Astrocyte of the spinal cord (primary cell): ENCODE data around the gene FAM76B.
A peak's percentile ranks its signal among the peaks of the same experiment; 100 is the strongest.

Source experiments
- DNase-seq: peaks from one replicate; pipeline ENCODE4 v3.0.0; 2011; ENCODE audit warnings: low read depth, low spot score
- H3K4me3 ChIP-seq: 2 replicates; pipeline ENCODE4 v1.5.1; 2011; ENCODE audit warnings: low read depth, mild to moderate bottlenecking, low read length, moderate library complexity
- in situ Hi-C: cut with HindIII; loops from 2 replicates; pipeline ENCODE4 v1.10.0; 2017; ENCODE audit warnings: low sequenced_read_pairs
- TF ChIP-seq, protein P1 (sequence below): IDR thresholded peaks from 2 replicates; pipeline ENCODE4 v1.5.1; 2012; ENCODE audit warnings: low read depth, mild to moderate bottlenecking, low read length, inconsistent platforms

FAM76B gene

DNA sequence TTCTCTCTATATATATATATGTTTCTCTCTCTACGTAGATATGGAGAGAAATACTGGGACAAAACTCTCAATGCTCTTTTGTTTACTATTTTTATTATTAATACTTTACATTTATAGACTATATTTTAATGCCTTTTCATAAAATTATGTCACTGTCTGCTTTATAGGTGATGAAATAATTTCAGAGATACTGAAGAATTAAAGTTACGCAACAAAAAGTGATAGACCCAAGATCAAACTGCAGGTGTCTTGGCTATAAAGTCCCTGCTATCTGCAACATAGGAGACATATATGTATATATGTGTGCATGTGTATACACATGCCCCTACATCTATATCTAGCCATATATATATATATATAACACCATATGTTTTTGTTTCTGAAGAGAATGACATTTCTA lies 60.8 kb downstream of the FAM76B start:
- in situ Hi-C loops = no loop called here
- no peak overlapping the region for H3K4me3 ChIP-seq
- TF ChIP-seq, protein P1, sequence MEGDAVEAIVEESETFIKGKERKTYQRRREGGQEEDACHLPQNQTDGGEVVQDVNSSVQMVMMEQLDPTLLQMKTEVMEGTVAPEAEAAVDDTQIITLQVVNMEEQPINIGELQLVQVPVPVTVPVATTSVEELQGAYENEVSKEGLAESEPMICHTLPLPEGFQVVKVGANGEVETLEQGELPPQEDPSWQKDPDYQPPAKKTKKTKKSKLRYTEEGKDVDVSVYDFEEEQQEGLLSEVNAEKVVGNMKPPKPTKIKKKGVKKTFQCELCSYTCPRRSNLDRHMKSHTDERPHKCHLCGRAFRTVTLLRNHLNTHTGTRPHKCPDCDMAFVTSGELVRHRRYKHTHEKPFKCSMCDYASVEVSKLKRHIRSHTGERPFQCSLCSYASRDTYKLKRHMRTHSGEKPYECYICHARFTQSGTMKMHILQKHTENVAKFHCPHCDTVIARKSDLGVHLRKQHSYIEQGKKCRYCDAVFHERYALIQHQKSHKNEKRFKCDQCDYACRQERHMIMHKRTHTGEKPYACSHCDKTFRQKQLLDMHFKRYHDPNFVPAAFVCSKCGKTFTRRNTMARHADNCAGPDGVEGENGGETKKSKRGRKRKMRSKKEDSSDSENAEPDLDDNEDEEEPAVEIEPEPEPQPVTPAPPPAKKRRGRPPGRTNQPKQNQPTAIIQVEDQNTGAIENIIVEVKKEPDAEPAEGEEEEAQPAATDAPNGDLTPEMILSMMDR = no peak
- DNase-seq = no peak

DNA sequence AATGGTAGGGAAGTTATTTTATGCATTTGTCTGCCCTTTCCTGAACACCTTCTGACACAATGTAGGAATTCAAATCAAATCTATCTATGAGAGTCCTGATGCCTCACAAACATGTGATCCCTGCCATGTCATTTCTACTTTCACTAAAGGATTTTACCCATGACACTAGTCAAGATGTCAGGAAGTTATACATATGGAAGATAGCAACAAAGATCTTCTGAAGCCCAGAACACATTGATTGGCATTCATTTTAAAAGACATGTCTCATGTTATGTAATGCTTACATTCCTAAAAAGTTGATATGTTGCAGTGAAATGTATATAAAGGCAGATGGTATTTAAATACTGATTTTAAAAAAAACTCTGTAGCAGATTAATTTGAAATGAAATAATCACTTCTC lies 61.5 kb downstream of the FAM76B start:
- TF ChIP-seq, protein P1 = no peak
- in situ Hi-C loops = no loop called here
- no peak for DNase-seq
- H3K4me3 ChIP-seq = no peak overlapping the region

DNA sequence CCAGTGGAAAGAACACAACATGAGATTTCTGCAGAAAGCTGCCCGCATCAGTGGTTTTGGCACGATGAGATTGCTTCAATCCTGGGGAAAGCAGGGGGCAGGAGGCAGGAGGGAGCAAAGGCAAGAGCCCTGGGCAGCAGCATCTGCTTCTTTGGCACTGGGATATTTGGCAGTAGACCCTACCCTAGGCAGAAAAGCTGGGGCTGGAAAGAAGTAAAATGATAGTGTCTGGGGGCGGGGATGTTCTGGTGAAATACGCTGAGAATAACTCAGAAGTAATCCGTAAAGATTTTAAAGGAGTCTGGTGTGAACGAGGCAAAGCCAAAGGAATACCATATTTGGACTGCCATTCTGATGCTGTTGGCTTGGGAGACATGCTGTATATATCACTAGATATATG lies 62.0 kb downstream of the FAM76B start:
- DNase-seq = no peak
- in situ Hi-C loops = no loop called here
- TF ChIP-seq, protein P1 = no peak
- H3K4me3 ChIP-seq = no peak overlapping the region

DNA sequence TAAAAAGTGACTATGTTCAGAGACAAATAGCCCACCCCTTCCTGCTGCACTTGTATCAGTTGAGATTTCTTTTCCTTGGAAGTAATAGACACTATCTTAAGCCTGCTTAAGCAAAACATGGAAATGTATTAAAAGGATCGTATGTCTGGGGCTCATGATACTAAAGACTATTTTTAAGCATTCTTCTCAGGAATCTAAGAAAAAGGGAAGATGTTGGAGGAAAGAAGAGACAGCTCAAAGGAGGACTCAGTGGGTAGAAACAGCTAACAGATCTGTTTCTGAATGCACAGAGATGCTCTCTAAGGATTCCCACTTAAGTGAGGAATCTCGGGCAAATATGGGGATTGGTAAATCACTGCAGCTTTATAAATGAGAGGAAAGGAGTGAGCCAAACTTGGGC lies 62.5 kb downstream of the FAM76B start:
- no peak for DNase-seq
- TF ChIP-seq, protein P1 = no peak
- in situ Hi-C loops = no loop called here
- H3K4me3 ChIP-seq = no peak overlapping the region

DNA sequence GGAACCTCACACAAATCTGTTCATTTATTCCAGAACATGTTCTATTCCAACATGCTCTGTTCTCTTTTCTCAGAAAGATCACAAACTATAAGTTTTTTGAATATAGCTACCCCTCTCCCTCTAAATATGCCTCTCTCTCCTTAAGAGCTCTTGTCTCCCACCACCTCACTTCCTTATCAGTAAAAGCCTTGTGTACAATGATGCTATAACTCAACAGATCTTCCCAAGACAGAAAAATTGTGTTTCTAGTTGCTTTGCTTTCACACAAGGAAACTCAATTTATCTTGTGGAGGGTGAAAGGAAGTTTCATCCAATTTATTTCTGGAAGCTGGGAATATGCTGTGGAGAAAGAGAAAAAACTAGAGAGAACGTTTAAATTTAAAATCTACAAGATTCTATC lies 64.4 kb downstream of the FAM76B start:
- in situ Hi-C loops = no loop called here

DNA sequence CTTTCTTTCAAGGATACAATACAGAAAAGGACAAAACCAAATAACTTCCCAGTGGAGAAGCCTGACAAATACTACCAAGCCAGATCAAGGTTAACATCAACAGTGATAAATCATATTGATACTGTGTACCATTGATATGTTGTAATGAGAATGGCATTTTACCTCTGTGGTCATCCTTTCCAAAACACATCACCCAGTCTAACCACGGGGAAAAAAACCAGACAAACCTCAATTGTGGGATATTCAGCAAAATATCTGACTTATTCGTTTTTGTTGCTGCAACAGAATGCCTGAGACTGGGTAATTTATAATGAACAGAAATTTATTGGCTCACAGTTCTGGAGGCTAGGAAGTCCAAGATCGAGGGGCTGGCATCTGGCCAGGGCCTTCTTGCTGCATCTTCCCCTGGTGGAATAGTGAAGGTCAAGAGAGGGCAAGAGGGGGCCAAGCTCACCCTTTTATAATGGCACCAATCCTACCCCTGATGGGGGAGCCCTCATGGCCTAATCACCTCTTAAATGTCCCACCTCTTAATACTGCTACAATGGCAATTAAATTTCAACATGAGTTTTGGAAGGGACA lies 66.1 kb downstream of the FAM76B start:
- TF ChIP-seq, protein P1 = no peak
- DNase-seq = peak; percentile 23
- in situ Hi-C loops = no loop called here
- no peak overlapping the region for H3K4me3 ChIP-seq

More for the DNA sequence above, 64.4 kb downstream of the FAM76B start:
- no peak for DNase-seq
- H3K4me3 ChIP-seq = no peak overlapping the region
- TF ChIP-seq, protein P1 = no peak

DNA sequence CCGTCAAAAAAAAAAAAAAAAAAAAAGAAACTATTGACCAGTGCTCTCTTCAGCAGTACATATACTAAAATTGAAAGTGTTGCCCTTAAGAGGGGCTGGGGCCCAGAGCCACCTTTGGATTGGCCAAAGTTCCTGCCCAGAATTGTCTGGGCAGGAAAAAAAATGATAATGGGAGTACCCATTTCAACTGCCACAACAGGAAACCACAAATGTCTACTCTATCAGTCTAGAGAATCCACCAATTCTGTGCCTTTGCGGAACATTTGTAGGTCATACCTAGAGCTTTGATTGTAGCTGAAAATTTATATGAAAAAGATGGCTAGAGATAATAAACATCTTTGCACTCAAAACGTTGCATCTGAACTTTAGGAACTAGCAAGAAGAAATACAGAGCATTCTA lies 69.4 kb downstream of the FAM76B start:
- TF ChIP-seq, protein P1 = no peak
- in situ Hi-C loops = no loop called here
- H3K4me3 ChIP-seq = no peak overlapping the region
- DNase-seq = no peak
